GM18870 (cell line): Measurements from ENCODE around the gene MKLN1.

ENCODE experiments used
- ATAC-seq: cut with Tn5 transposase; IDR thresholded peaks from one replicate; pipeline ENCODE4 v1.9.1; 2021; ENCODE audit warnings: moderate library complexity; ENCODE audit not compliant: unreplicated experiment

MKLN1 gene

DNA sequence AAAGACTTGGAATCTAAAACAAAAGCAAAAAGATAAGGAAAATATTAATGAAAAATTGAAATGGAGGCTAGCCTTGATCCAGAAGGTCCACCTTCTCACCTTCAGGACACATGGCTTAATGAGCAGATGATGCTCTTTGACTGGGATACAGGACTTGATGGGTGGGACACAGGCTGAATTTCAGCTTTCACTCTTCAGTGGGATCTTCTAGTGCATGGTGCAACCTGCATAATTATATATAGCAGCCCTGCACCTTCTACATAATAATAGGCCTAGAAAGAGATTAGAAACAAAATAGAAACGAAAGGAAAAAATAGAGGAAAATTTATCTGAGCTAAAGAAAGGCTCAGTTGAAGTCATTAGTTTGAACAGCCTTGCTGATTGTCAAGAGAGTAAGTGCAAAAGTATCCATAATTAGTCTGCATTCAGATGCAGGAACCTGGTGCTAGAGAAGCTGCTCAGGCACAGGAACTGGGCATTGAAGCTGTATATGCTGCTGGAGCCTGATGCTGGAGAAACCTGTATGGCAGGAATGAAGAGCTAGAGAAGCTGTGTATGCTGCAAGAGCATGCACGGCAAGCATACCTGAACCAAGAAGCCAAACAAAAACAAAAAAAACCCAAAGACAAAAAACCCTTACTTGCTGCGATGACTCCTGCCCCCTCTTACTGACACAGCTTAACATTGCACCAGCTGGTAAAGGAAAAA is 19.4 kb downstream of the MKLN1 start:
- no peak for ATAC-seq

DNA sequence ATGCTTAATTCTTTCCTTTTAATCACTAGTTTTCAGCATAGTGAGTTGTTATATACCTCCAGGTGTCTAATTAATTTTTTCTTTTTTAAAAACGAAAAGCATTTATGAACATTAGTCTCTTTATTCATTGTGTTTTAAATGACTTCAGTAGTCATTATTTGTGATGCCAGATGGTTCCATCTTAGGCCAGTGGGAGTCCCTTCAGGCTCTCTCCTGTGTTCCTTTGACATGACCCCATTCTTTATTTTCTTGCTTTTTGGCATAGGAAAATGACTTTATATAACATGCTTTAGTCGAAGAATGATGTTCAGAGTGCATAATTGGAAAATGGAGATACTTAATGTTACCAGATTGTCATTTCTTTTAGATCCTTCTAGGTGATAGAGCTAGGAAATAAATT is 24.4 kb downstream of the MKLN1 start:
- no peak for ATAC-seq

DNA sequence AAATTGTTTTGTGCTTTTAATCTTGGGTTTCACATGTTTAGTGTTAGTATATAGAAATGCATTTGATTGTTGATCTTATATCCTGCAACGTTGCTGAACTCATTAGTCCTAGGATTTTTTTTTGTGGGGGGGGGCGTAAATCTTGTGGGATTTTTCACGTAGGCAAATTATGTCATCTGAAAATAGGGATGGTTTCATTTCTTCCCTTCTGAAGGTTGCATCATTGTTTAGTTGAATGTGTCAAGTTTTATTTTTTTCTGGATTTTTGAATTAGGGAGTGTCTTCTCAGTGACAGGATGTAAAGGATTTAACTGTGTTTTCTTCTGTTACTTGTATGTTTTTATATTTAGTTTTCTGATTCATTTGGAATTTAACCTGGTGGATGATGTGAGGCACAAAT is 26.7 kb downstream of the MKLN1 start:
- no peak for ATAC-seq

DNA sequence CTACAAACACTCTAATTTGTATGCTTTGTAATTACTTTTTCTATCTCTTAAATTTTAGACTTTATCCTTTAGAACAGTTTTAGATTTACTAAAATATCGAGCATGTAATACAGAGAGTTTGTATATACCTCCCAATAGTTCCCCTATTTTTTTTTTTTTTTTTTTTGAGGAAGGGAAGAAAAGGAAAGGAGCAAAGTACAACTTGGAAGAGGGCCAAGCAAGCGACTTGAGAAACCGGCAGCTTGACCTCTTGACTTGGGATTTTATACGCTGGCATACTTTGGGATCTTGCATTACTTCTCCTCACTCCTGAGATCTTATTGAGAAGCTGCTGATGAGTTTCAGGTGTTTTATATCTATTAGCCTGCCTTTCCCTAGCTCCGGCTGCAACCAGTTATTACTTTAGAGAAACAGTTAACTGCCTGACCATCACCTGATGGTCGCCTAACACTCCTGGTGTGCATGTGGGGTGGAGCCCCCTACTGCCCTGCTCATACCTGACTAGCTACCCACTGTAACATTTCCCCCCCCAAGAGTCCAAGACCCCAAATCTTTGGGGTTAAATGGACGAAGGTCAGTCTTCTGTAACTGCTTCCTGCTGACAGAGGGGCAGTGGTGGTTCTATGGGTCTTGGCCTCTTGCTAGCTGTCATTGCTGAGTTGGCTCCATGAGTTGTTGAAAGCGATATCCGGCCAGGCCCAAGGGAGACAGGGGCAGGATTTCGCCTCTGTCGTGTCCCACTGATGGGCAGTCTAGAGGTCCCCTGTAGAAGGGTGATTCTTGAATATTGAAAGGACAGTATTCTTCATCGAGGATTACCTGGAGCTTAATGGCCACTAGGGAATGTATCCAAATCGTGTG is 28.5 kb downstream of the MKLN1 start:
- no peak for ATAC-seq

DNA sequence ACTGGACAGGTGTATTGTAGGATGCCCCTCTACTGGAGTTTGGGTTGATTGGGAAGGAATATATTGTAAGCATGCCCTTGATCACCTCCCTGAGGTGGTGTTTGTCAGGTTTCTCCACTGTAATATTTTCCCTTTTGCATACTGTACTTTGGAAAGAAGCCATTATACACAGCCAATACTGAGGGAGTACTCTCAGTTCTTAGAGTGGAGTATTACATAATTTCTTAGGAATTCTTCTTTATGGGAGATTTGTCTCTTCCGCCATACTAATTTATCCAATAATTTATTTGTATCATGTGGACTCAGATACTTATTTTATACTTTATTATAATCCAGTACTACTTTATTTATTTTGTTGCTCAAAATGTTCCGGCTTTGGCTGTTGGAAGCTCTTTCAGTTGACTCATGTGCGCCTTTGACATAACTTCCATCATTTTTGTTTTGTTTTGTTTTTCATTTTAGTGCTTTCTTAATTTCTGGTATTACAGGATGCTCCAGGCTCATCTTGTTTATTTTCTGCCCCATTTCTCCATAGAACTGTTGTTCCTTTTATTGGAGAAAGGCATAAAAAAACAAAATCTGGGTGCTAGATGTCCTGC is 29.7 kb downstream of the MKLN1 start:
- no peak for ATAC-seq

DNA sequence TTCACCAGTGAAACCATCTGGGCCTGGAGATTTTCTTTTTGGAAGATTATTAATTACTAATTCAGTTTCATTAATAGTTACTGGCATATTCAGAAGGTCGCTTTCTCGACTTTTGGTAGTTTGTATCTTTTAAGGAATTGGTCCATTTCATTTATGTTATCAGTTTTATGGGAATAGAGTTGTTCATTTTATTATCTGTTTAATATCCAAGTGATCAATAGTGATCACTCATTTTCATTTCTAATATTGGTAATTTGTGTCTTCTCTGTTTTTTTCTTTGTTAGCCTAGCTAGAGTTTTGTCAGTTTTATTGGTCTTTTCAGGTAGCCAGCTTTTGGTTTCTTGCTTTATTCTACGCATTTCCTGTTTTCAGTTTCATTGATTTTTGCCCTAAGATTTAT is 31.0 kb downstream of the MKLN1 start:
- no peak for ATAC-seq

DNA sequence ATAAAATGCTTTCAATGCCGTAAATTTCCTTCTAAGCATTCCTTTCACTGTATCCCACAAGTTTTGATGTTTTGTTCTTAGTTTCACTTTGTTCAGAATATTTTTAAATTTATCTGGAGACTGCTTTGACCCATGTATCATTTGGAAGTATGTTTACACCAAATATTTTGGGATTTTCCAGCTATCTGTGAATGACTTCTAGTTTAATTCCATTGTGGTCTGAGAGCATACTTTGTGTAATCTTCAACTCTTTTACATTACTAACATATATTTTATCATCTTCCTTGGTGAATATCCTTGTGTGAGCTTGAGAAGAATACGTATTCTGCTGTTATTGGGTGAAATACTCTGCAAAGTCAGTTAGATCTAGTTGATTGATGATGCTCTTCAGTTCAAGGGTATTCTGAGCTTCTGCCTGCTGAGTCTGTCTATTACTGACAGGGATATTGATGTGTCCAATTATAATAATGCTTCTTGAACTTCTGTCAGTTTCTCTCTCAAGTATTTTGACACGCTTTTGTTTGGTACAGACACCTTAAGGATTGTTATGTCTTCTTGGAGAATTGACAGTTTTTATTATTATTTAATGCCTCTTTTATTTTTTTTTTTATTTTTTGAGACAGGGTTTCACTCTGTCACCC is 31.6 kb downstream of the MKLN1 start:
- ATAC-seq: no peak

DNA sequence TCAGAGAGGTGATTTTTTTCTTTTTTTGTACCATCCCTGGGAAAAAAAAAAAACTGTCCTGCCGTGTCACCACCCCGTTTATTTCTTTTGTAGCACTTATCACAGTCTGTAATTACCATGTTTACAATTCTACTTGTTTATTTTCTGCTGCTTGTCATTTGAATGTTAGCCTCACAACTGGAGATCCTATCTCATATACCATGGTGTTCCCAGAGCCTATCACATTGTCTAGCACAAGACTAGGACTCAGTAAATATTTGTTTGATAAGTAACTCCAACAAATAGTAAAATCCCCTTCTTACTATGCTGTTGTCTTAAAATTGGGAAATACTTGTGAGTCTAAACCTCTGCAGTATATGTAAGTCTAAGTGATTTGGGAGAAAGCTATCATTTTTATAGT is 36.0 kb downstream of the MKLN1 start:
- ATAC-seq: no peak

DNA sequence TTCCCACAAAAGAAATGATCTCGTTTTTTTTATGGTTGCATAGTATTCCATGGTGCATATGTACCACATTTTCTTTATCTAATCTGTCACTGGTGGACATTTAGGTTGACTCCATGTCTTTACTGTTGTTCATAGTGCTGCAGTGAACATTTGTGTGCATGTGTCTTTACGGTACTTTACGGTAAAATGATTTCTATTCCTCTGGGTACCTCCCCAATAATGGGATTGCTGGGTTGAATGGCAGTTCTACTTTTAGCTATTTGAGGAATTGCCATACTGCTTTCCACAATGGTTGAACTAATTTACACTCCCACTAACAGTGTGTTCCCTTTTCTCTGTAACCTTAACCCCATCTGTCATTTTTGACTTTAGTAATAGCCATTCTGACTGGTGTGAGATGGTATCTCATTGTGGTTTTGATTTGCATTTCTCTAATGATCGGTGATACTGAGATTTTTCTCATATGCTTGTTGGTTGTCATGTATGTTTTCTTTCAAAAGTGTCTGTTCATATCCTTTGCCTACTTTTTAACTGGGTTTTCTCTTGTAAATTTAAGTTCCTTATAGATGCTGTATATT is 37.2 kb downstream of the MKLN1 start:
- peak; percentile 50 for ATAC-seq

DNA sequence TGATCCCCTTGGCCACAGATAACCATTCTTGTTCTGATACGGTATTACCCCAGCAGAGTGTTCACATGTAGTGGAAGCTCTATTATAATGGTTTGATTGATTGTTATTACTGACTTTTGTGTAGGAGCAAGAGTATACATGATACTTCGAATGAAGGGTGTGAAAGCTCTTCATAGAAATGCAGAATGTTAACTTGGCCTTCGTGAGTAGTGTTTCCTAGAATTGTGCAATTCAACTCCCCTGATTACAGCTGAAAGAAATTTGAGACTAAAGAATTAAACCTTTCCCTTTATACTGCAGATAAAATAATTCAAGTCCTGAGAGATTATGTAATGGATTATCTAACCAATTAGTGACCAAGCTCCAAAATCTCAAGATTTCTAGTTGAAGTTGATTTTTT is 38.2 kb downstream of the MKLN1 start:
- no peak for ATAC-seq

DNA sequence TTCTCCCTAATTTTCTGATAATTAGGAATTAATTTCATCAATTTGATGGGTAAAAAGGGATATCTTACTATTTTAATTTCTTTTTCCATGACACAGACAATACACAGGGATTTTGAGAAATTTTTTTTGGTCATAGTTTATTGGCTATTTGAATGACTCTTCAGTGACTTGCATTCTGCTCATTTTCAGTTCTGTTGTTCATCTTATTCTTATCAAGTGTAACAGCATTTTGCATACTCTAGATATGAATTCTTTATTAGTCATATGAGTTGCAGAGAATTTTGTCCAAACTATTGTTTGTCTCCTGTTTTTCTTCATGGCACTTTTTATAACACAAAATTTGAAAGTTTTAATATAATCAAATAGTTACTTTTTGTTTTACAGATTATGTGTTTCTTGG is 41.7 kb downstream of the MKLN1 start:
- no peak for ATAC-seq

DNA sequence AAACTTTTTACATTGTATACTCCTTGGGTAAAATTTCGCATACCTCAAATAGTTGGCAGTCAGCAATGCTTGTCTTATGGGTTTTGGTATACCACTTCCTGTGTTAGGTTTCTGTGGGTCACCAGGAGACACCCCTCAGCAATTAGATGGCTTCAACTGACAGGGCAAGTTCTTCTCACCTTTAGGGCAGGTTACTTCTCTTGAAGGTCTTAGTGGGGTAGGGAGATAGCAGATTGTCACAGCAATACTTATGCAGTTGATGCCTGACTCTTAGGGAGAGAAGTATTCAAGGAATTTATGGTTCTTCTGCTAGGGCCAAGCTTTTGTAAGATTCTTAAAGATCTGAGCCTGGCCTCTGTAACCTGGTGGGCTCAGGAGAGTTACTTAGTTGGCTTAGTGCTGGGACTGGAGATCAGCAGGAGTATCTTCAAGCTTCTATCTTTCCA is 42.9 kb downstream of the MKLN1 start:
- ATAC-seq: peak; percentile 73

DNA sequence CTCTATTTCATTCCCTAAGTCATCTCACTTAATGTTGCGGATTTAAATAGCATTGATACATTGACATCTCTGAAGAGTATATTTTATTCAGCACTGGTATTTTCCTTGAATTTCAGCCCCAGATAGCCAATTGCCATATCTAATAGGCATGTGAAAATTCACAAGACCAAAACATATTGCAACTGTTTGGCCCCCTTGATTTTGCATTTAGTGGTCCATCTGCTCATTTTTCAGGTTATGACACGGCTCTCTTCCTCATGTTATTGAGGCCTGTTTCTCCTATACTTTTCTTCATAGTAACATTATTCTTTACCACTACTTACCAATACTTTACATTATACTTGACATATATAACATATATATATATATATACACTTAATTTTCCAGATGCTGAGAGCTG is 43.7 kb downstream of the MKLN1 start:
- ATAC-seq: no peak

DNA sequence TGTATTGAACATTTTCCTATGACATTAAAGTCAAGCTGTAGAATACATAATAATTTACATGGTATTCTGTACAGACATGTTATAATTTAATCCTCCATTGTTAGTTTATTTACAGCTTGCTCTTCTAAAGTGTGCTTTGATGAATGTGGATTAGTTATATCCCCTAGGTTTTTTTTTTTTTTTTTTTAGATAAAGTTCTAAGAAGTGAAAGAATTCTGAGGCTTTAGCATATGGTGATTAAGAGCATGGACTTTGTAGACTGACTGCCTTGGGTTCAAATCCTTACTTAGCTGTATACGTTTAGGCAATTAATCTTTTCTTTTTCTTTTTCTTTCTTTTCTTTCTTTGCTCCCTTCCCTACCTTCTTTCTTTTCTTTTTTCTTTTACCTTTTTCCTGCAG is 44.9 kb downstream of the MKLN1 start:
- no peak for ATAC-seq

DNA sequence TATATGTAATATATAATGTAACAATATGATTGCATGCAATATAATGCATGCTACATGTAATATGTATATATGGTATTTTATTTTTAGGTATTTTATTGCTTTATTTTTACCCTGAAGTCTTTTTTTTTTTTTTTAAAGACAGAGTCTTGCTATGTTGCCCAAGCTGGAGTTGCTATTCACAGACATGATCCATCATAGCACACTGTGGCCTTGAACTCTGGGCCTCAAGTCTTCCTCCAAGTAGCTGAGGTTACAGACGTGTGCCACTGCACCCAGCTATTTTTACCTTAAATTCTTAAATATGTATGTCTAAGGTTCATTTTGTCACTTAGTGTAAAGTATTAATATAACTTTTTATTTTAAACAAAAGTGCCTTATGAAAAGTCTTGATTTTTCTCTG is 47.1 kb downstream of the MKLN1 start:
- no peak for ATAC-seq

DNA sequence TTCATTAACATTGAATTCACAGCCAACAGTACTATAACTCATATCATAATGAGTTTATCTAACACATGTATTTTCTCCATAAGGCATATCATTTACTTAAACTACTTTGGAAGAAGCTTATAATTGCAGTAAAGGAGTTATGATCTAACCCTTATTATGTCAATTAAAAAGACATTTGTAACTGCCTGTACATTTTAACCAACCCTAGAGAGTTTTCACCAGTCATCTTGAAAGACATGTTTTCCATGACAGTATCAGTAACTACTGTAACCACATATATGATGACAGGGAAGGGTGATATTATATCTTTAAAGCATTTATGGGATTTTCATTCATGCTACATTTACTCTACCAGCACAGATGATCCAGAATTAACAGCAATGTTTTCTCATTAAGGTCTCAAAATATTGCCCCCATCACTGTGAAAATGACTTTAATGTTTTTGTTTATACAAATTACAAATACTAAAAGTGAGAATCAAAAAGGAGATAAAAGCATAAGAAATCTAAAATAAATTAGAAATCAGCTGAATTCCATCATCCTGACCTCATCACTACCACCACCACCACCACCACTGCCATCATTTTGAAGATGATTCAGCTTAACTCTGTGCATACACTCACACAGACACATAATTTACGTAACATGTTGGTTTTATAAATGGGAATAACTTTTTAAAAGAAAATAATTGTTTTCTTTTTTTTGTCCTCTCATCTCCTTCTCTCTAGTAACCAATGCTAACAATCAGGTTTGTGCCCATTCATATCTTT is 53.6 kb downstream of the MKLN1 start:
- no peak for ATAC-seq

DNA sequence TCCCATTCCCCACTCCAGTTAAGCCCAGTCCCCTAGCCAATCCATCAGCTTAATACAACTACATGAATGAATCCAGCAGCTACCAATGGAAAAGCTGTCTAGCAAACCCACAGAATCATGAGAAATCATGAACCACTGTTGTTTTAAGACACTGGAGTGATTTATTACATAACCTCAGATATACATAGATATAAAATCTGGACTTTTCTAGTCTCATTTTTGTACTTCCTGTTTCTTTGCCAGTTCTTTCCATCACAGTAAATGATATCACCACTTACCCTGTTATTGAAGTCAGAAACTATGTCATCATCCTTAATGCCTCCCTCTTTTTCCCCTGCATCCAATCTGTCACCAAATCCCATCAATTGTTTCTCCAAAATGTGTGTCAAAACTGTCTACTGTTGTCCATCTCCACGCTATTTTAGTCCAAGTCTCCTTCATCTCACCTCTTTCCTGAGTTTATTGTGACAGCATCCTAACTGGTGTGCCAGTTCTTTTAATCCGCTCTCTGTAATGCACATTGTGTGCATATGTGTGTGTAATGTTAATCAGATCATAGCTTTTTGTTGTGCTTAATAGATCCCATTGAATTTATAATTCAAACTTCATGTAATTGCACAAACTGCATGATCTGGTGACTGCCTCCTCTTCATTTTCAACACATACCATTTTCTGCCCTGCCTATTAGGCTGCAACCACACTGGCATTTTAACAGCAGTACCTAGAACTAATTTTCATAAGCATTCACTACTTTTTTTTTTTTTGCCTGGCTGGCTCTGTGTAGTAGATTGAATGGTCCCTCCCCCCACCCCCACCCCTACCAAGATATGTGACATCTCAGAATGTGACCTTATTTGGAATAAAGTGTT is 56.0 kb downstream of the MKLN1 start:
- no peak for ATAC-seq

DNA sequence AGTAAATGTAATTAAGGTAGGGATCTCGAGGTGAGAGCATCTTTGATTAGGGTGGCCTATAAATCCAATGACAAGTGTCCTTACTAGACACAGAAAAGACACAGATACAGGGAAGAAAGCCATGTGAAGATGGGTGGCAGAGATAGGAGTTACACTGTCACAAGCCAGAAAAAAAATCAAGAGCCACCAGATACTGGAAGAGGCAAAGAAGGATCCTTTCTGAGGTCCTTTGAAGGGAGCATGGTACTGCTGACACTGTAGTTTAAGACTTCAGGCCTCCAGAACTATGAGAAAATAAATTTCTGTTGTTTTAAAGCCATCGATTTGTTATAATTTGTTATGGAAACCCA is 56.6 kb downstream of the MKLN1 start:
- ATAC-seq: no peak

DNA sequence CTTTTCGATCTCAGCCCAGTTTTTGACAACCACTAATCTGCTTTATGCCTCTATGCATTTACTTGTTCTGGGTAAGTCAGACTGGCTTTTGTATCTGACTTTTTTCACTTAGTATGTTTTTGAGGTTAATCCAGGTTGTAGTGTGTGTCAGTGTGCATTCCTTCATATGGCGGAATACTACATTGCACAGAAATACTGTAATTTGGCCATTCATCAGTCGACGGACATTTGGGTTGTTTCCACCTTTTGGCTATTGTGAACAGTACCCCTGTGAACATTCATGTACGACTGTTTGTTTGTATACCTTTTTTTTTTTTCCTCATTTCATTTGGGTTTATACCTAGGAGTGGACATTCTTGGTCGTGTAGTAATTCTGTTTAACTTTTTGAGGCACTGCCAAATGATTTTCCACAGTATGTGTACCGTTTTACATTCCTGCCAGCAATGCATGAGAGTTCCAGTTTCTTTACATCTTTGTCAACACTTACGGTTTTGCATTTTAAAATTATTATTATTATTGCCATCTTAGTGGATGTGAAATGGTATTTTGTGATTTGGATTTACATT is 57.4 kb downstream of the MKLN1 start:
- ATAC-seq: no peak
